HEK293 (cell line): Measurements from ENCODE around the gene SGPL1.

Experiments used
- CTCF ChIA-PET: fragments of 350-600 bp; formaldehyde crosslinking; extraction: SDS; loops from one replicate; lab custom pipeline; 2021; ENCODE audit warnings: antibody characterized with exemption; lab: Yijun Ruan, JAX
- POLR2A ChIA-PET: fragments of 300-600 bp; formaldehyde crosslinking; extraction: SDS; loops from one replicate; lab custom pipeline; 2020; ENCODE audit warnings: antibody characterized with exemption, inconsistent platforms; lab: Yijun Ruan, JAX
- H3K27ac ChIP-seq: fragments of 200-500 bp; sonication (Bioruptor generic); 2 replicates; pipeline ENCODE4 v1.5.1; 2014; ENCODE audit warnings: low read depth, low read length, control low read depth, inconsistent platforms; ENCODE audit errors: extremely low read depth
- H3K36me3 ChIP-seq, 2 experiments: fragments of 200-500 bp in 1 of 2; sonication (Bioruptor generic) in 1 of 2; 1 replicate in 1 of 2; 2 replicates in 1 of 2; pipeline ENCODE4 v1.5.1; 2014 to 2017; ENCODE audit warnings: inconsistent platforms in 2 of 2, low read length in 2 of 2; ENCODE audit not compliant: control insufficient read depth in 2 of 2, insufficient read depth in 1 of 2
- H3K4me1 ChIP-seq: fragments of 200-500 bp; sonication (Bioruptor generic); 2 replicates; pipeline ENCODE4 v1.5.1; 2014; ENCODE audit warnings: mild to moderate bottlenecking, low read length, inconsistent platforms; ENCODE audit not compliant: control insufficient read depth, insufficient read depth
- H3K4me3 ChIP-seq: 2 replicates; pipeline ENCODE4 v1.5.1; 2011; ENCODE audit warnings: low read depth, mild to moderate bottlenecking, control low read depth, low read length, moderate library complexity
- H3K9me3 ChIP-seq: fragments of 200-500 bp; sonication (Bioruptor generic); 2 replicates; pipeline ENCODE4 v1.5.1; 2014; ENCODE audit warnings: low read depth, low read length, inconsistent platforms; ENCODE audit not compliant: control insufficient read depth, insufficient read depth
- BCL11A ChIP-seq: fragments of 450-650 bp; formaldehyde crosslinking; IDR thresholded peaks from 2 replicates; pipeline ENCODE4 v1.5.1; 2016; ENCODE audit warnings: low read depth, missing biosample characterization, missing genetic modification characterization
- REPIN1 ChIP-seq: fragments of 450-650 bp; formaldehyde crosslinking; IDR thresholded peaks from 2 replicates; pipeline ENCODE4 v1.5.1; 2017; ENCODE audit warnings: missing biosample characterization, missing genetic modification characterization, low read depth
- SCRT2 ChIP-seq: fragments of 450-650 bp; formaldehyde crosslinking; IDR thresholded peaks from 2 replicates; pipeline ENCODE4 v1.5.1; 2016; ENCODE audit warnings: missing biosample characterization, missing genetic modification characterization
- YY1 ChIP-seq: fragments of 450-650 bp; formaldehyde crosslinking; IDR thresholded peaks from 2 replicates; pipeline ENCODE4 v1.5.1; 2018; ENCODE audit warnings: missing biosample characterization, missing genetic modification characterization
- YY2 ChIP-seq: fragments of 450-650 bp; formaldehyde crosslinking; IDR thresholded peaks from 2 replicates; pipeline ENCODE4 v1.5.1; 2016; ENCODE audit warnings: missing biosample characterization, missing genetic modification characterization
- ZFP41 ChIP-seq: fragments of 450-650 bp; formaldehyde crosslinking; IDR thresholded peaks from 2 replicates; pipeline ENCODE4 v1.5.1; 2016; ENCODE audit warnings: missing biosample characterization, missing genetic modification characterization, borderline replicate concordance
- ZNF132 ChIP-seq: fragments of 450-650 bp; formaldehyde crosslinking; IDR thresholded peaks from 2 replicates; pipeline ENCODE4 v1.5.1; 2017; ENCODE audit warnings: missing biosample characterization, missing genetic modification characterization, borderline replicate concordance
- ZNF138 ChIP-seq: fragments of 450-650 bp; formaldehyde crosslinking; IDR thresholded peaks from 2 replicates; pipeline ENCODE4 v1.5.1; 2016; ENCODE audit warnings: missing biosample characterization, missing genetic modification characterization, borderline replicate concordance
- ZNF23 ChIP-seq: fragments of 450-650 bp; formaldehyde crosslinking; IDR thresholded peaks from 2 replicates; pipeline ENCODE4 v1.5.1; 2016; ENCODE audit warnings: missing biosample characterization, missing genetic modification characterization, borderline replicate concordance
- ZNF341 ChIP-seq: fragments of 450-650 bp; formaldehyde crosslinking; IDR thresholded peaks from 2 replicates; pipeline ENCODE4; 2016; ENCODE audit warnings: low read depth, missing biosample characterization, missing genetic modification characterization
- ZNF473 ChIP-seq: fragments of 450-650 bp; formaldehyde crosslinking; IDR thresholded peaks from 2 replicates; pipeline ENCODE4 v1.5.1; 2017; ENCODE audit warnings: missing biosample characterization, missing genetic modification characterization
- ZNF48 ChIP-seq: fragments of 450-650 bp; formaldehyde crosslinking; IDR thresholded peaks from 2 replicates; pipeline ENCODE4 v1.5.1; 2016; ENCODE audit warnings: missing biosample characterization, missing genetic modification characterization
- ZNF530 ChIP-seq: fragments of 450-650 bp; formaldehyde crosslinking; IDR thresholded peaks from 2 replicates; pipeline ENCODE4 v1.5.1; 2016; ENCODE audit warnings: low read depth, missing biosample characterization, missing genetic modification characterization
- ZNF560 ChIP-seq: fragments of 450-650 bp; formaldehyde crosslinking; IDR thresholded peaks from 2 replicates; pipeline ENCODE4 v1.5.1; 2017; ENCODE audit warnings: missing biosample characterization, missing genetic modification characterization, borderline replicate concordance
- ZNF600 ChIP-seq: fragments of 450-650 bp; formaldehyde crosslinking; IDR thresholded peaks from 2 replicates; pipeline ENCODE4 v1.5.1; 2016; ENCODE audit warnings: missing biosample characterization, missing genetic modification characterization
- ZNF621 ChIP-seq: fragments of 450-650 bp; formaldehyde crosslinking; IDR thresholded peaks from 2 replicates; pipeline ENCODE4 v1.5.1; 2017; ENCODE audit warnings: missing biosample characterization, missing genetic modification characterization
- ZNF658 ChIP-seq: fragments of 450-650 bp; formaldehyde crosslinking; IDR thresholded peaks from 2 replicates; pipeline ENCODE4; 2016; ENCODE audit warnings: missing biosample characterization, missing genetic modification characterization
- ZNF701 ChIP-seq: fragments of 450-650 bp; formaldehyde crosslinking; IDR thresholded peaks from 2 replicates; pipeline ENCODE4 v1.5.1; 2016; ENCODE audit warnings: missing biosample characterization, missing genetic modification characterization
- ZNF785 ChIP-seq: fragments of 450-650 bp; formaldehyde crosslinking; IDR thresholded peaks from 2 replicates; pipeline ENCODE4 v1.5.1; 2016; ENCODE audit warnings: missing biosample characterization, missing genetic modification characterization
- TF ChIP-seq, protein P1 (sequence below): fragments of 450-650 bp; formaldehyde crosslinking; IDR thresholded peaks from 2 replicates; pipeline ENCODE4 v1.5.1; 2016; ENCODE audit warnings: missing biosample characterization, missing genetic modification characterization
- TF ChIP-seq, protein P2 (sequence below): fragments of 450-650 bp; formaldehyde crosslinking; IDR thresholded peaks from 2 replicates; pipeline ENCODE4 v1.5.1; 2016; ENCODE audit warnings: missing biosample characterization, missing genetic modification characterization
- TF ChIP-seq, protein P3 (sequence below): fragments of 450-650 bp; formaldehyde crosslinking; IDR thresholded peaks from 2 replicates; pipeline ENCODE4 v1.5.1; 2016; ENCODE audit warnings: missing biosample characterization, missing genetic modification characterization
- TF ChIP-seq, protein P4 (sequence below): fragments of 450-650 bp; formaldehyde crosslinking; IDR thresholded peaks from 2 replicates; pipeline ENCODE4 v1.5.1; 2017; ENCODE audit warnings: missing biosample characterization, missing genetic modification characterization
- TF ChIP-seq, protein P5 (sequence below): fragments of 450-650 bp; formaldehyde crosslinking; IDR thresholded peaks from 2 replicates; pipeline ENCODE4 v1.5.1; 2016; ENCODE audit warnings: missing biosample characterization, missing genetic modification characterization
- TF ChIP-seq, protein P6 (sequence below): fragments of 450-650 bp; formaldehyde crosslinking; IDR thresholded peaks from 2 replicates; pipeline ENCODE4 v1.5.1; 2016; ENCODE audit warnings: missing biosample characterization, missing genetic modification characterization
- TF ChIP-seq, protein P7 (sequence below): fragments of 450-650 bp; formaldehyde crosslinking; IDR thresholded peaks from 2 replicates; pipeline ENCODE4 v1.5.1; 2016; ENCODE audit warnings: missing biosample characterization, missing genetic modification characterization, borderline replicate concordance

The SGPL1 gene

DNA sequence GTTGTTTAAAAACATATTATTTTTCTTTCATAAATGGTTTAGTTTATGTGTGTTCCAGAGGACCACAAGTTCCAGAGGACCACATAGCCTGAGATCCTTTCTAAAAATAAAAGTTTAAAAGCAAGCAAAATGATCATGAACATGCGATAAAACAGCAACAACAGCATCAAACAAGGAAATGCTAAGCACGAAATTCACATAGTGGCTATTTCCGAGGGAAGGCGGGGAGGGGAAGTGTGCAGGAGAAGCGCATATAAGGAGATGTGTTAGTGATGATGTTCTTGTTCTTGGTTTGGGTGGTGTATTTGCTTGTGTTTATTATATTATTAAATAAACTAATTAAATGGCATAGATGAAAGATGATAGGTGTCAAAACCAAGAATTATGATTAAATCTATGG, 31.7 kb upstream of the SGPL1 start:
- no peaks in the 10 kb centered on the region for H3K4me1 ChIP-seq
- H3K36me3 ChIP-seq = no peaks in the 10 kb centered on the region
- ChIA-PET CTCF (no interaction called here), POLR2A (no interaction called here)
- no peak for TF ChIP-seq BCL11A (tag by site-specific recombination)
- TF ChIP-seq ZNF560 (tag by site-specific recombination) = no peak
- no peak for TF ChIP-seq ZNF658 (tag by site-specific recombination)
- TF ChIP-seq REPIN1 (tag by site-specific recombination) = no peak
- TF ChIP-seq ZNF473 (tag by site-specific recombination) = no peak
- no peak for TF ChIP-seq YY1 (tag by site-specific recombination)
- no peak for TF ChIP-seq ZNF530 (tag by site-specific recombination)
- no peak for TF ChIP-seq ZNF341 (tag by site-specific recombination)
- TF ChIP-seq, protein P1, sequence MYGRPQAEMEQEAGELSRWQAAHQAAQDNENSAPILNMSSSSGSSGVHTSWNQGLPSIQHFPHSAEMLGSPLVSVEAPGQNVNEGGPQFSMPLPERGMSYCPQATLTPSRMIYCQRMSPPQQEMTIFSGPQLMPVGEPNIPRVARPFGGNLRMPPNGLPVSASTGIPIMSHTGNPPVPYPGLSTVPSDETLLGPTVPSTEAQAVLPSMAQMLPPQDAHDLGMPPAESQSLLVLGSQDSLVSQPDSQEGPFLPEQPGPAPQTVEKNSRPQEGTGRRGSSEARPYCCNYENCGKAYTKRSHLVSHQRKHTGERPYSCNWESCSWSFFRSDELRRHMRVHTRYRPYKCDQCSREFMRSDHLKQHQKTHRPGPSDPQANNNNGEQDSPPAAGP (tag by site-specific recombination) = no peak
- TF ChIP-seq ZNF621 = no peak
- TF ChIP-seq ZNF600 (tag by site-specific recombination) = no peak
- no peak for TF ChIP-seq SCRT2 (tag by site-specific recombination)
- TF ChIP-seq, protein P2, sequence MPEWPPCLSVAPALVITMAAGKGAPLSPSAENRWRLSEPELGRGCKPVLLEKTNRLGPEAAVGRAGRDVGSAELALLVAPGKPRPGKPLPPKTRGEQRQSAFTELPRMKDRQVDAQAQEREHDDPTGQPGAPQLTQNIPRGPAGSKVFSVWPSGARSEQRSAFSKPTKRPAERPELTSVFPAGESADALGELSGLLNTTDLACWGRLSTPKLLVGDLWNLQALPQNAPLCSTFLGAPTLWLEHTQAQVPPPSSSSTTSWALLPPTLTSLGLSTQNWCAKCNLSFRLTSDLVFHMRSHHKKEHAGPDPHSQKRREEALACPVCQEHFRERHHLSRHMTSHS = no peak
- no peak for TF ChIP-seq ZNF23 (tag by site-specific recombination)
- TF ChIP-seq, protein P3, sequence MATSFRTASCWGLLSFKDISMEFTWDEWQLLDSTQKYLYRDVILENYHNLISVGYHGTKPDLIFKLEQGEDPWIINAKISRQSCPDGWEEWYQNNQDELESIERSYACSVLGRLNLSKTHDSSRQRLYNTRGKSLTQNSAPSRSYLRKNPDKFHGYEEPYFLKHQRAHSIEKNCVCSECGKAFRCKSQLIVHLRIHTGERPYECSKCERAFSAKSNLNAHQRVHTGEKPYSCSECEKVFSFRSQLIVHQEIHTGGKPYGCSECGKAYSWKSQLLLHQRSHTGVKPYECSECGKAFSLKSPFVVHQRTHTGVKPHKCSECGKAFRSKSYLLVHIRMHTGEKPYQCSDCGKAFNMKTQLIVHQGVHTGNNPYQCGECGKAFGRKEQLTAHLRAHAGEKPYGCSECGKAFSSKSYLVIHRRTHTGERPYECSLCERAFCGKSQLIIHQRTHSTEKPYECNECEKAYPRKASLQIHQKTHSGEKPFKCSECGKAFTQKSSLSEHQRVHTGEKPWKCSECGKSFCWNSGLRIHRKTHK (tag by site-specific recombination) = no peak
- TF ChIP-seq ZFP41 (tag by site-specific recombination) = no peak
- TF ChIP-seq ZNF701 (tag by site-specific recombination) = no peak
- TF ChIP-seq, protein P4, sequence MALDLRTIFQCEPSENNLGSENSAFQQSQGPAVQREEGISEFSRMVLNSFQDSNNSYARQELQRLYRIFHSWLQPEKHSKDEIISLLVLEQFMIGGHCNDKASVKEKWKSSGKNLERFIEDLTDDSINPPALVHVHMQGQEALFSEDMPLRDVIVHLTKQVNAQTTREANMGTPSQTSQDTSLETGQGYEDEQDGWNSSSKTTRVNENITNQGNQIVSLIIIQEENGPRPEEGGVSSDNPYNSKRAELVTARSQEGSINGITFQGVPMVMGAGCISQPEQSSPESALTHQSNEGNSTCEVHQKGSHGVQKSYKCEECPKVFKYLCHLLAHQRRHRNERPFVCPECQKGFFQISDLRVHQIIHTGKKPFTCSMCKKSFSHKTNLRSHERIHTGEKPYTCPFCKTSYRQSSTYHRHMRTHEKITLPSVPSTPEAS (tag by site-specific recombination) = no peak
- H3K4me3 ChIP-seq = no peak overlapping the region
- H3K9me3 ChIP-seq = no peaks in the 10 kb centered on the region
- no peak overlapping the region for H3K27ac ChIP-seq

DNA sequence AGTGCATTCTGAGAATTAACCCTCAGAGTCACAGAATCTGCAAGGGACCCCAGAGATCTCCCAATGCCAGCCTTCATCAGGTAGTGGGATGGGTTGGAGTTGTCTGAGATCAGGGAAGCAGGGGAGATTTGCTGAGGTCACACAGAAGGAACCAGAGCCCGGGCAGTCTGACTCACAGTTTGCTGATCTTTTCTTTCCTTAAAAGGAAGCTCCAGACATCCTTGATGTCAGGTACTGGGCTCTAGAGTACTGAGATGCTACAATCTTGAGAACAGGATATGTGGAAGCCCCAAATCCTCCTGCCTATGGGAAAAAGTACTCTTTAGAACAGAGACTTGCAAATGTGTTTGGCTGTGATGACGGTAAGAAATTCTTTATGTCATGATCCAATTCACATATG, 31.3 kb upstream of the SGPL1 start:
- no peaks in the 10 kb centered on the region for H3K36me3 ChIP-seq
- CTCF ChIA-PET = no interaction called here
- POLR2A ChIA-PET = no interaction called here
- no peaks in the 10 kb centered on the region for H3K9me3 ChIP-seq
- H3K27ac ChIP-seq = no peak overlapping the region
- H3K4me3 ChIP-seq = no peak overlapping the region
- no peaks in the 10 kb centered on the region for H3K4me1 ChIP-seq
- TF ChIP-seq, protein P5, sequence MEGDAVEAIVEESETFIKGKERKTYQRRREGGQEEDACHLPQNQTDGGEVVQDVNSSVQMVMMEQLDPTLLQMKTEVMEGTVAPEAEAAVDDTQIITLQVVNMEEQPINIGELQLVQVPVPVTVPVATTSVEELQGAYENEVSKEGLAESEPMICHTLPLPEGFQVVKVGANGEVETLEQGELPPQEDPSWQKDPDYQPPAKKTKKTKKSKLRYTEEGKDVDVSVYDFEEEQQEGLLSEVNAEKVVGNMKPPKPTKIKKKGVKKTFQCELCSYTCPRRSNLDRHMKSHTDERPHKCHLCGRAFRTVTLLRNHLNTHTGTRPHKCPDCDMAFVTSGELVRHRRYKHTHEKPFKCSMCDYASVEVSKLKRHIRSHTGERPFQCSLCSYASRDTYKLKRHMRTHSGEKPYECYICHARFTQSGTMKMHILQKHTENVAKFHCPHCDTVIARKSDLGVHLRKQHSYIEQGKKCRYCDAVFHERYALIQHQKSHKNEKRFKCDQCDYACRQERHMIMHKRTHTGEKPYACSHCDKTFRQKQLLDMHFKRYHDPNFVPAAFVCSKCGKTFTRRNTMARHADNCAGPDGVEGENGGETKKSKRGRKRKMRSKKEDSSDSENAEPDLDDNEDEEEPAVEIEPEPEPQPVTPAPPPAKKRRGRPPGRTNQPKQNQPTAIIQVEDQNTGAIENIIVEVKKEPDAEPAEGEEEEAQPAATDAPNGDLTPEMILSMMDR = no peak
- TF ChIP-seq ZNF138 (tag by site-specific recombination) (no peak), YY2 (tag by site-specific recombination) (no peak), ZNF785 (tag by site-specific recombination) (no peak), ZNF48 (tag by site-specific recombination) (no peak), ZNF132 (tag by site-specific recombination) (no peak)
- TF ChIP-seq, protein P6, sequence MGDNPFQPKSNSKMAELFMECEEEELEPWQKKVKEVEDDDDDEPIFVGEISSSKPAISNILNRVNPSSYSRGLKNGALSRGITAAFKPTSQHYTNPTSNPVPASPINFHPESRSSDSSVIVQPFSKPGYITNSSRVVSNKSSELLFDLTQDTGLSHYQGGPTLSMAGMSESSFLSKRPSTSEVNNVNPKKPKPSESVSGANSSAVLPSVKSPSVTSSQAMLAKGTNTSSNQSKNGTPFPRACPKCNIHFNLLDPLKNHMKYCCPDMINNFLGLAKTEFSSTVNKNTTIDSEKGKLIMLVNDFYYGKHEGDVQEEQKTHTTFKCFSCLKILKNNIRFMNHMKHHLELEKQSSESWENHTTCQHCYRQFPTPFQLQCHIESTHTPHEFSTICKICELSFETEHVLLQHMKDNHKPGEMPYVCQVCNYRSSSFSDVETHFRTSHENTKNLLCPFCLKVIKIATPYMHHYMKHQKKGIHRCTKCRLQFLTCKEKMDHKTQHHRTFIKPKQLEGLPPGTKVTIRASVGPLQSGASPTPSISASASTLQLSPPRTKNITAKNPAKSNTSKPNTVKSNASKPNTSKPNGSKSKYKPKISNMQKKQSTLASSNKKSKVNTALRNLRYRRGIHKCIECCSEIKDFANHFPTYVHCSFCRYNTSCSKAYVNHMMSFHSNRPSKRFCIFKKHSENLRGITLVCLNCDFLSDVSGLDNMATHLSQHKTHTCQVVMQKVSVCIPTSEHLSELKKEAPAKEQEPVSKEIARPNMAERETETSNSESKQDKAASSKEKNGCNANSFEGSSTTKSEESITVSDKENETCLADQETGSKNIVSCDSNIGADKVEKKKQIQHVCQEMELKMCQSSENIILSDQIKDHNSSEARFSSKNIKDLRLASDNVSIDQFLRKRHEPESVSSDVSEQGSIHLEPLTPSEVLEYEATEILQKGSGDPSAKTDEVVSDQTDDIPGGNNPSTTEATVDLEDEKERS (tag by site-specific recombination) = no peak
- TF ChIP-seq, protein P7, sequence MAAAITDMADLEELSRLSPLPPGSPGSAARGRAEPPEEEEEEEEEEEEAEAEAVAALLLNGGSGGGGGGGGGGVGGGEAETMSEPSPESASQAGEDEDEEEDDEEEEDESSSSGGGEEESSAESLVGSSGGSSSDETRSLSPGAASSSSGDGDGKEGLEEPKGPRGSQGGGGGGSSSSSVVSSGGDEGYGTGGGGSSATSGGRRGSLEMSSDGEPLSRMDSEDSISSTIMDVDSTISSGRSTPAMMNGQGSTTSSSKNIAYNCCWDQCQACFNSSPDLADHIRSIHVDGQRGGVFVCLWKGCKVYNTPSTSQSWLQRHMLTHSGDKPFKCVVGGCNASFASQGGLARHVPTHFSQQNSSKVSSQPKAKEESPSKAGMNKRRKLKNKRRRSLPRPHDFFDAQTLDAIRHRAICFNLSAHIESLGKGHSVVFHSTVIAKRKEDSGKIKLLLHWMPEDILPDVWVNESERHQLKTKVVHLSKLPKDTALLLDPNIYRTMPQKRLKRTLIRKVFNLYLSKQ = no peak
